Fibroblast of the aortic adventitia (primary cell): Measurements from ENCODE around the gene TWF1. TPM values are rescaled to one million over a fixed set of nuclear protein-coding genes. Genes with fewer than 3 reads are reported as not detected.
A peak's percentile ranks its signal among the peaks of the same experiment; 100 is the strongest.

Source experiments
- DNase-seq: peaks from one replicate; pipeline ENCODE4 v3.0.0-alpha.2; 2010; ENCODE audit warnings: low read depth
- H3K4me3 ChIP-seq: 2 replicates; pipeline ENCODE4 v1.5.1; 2011; ENCODE audit warnings: low read depth, mild to moderate bottlenecking, control low read depth, low read length, moderate library complexity
- CTCF ChIP-seq: IDR thresholded peaks from 2 replicates; pipeline ENCODE4 v1.5.1; 2011; ENCODE audit warnings: mild to moderate bottlenecking, low read length, control low read depth, inconsistent platforms; ENCODE audit not compliant: insufficient read depth
- total RNA-seq: library from RNA; depleted of rRNA; stranded (reverse); fragments of >200 nt; gene quantifications from 2 replicates; pipeline ENCODE4 v1.2.3, GENCODE V29; 2012; ENCODE audit warnings: low replicate concordance

The TWF1 gene
- total RNA-seq, 1 donor, result 179 TPM

- TF ChIP-seq CTCF, result no peak
- H3K4me3 ChIP-seq, result no peak overlapping the region
- DNase-seq, result no peak
These were observed 34.2 kb upstream of the TWF1 start for GRCh38 chr12:43840338-43840737.

GRCh38 chr12:43836475-43836989, 30.4 kb upstream of the TWF1 start:
- peak; percentile 66 for DNase-seq
- peak overlapping the region; percentile 77 for H3K4me3 ChIP-seq

GRCh38 chr12:43835656-43836474, 29.7 kb upstream of the TWF1 start, which contains the start of gene TMEM117:
Gene TMEM117 (plus strand): TSS chr12:43836081.
- DNase-seq, result peak; percentile 58
- no peak for TF ChIP-seq CTCF
- peak within 1 kb of the TSS; percentile 77 for H3K4me3 ChIP-seq

More at GRCh38 chr12:43836475-43836989, 30.4 kb upstream of the TWF1 start:
- TF ChIP-seq CTCF, result no peak

- H3K4me3 ChIP-seq, result peak overlapping the region; percentile 77
- peak; percentile 17 for DNase-seq
- no peak for TF ChIP-seq CTCF
These were observed 29.1 kb upstream of the TWF1 start for GRCh38 chr12:43835264-43835655.

- TF ChIP-seq CTCF, result no peak
- H3K4me3 ChIP-seq, result no peak overlapping the region
- no peak for DNase-seq
These were observed 26.5 kb upstream of the TWF1 start for GRCh38 chr12:43832463-43833168.

GRCh38 chr12:43827093-43827492, 21.0 kb upstream of the TWF1 start:
- TF ChIP-seq CTCF, result no peak
- DNase-seq, result no peak

More at GRCh38 chr12:43827093-43827492, 21.0 kb upstream of the TWF1 start:
- no peak overlapping the region for H3K4me3 ChIP-seq
